OCI-LY7 (cell line): ENCODE data around the gene CEND1.

Experiments
- CTCF ChIP-seq: fragments of 200-600 bp; sonication (generic); conservative IDR thresholded peaks from 2 replicates; pipeline ENCODE4 v1.5.1; 2014; ENCODE audit warnings: mild to moderate bottlenecking, antibody characterized with exemption, low read length, moderate library complexity, mixed read lengths
- EZH2phosphoT487 ChIP-seq: fragments of 200-600 bp; sonication (generic); IDR thresholded peaks from 2 replicates; pipeline ENCODE4 v1.6.1; 2018; ENCODE audit warnings: low read depth, borderline replicate concordance, mild to moderate bottlenecking, mixed run types, antibody characterized with exemption, low read length, moderate library complexity, mixed read lengths

- TF ChIP-seq CTCF (no peak), EZH2phosphoT487 (no peak)
These were observed 36.9 kb upstream of the CEND1 start for GRCh38 chr11:826836-827145.
